CD14-positive monocyte (primary cell): ENCODE data around the gene DPH7. TPM values are rescaled to one million over a fixed set of nuclear protein-coding genes. Genes with fewer than 3 reads are reported as not detected.
A peak's percentile ranks its signal among the peaks of the same experiment; 100 is the strongest.

ENCODE experiments used
- DNase-seq, 3 donors: peaks; one replicate each; pipeline ENCODE4 v3.0.0-alpha.2; 2011 to 2022
- H2AFZ ChIP-seq: 2 replicates; pipeline ENCODE4 v1.6.0; 2012; ENCODE audit warnings: mild to moderate bottlenecking, low read depth, low read length, inconsistent platforms; ENCODE audit not compliant: insufficient read depth, poor library complexity, severe bottlenecking
- H3K27ac ChIP-seq, 2 donors: 1 replicate in 1 of 2; 2 replicates in 1 of 2; pipeline ENCODE4 v1.5.1; 2012 to 2013; ENCODE audit warnings: low read length in 2 of 2, control low read depth in 1 of 2, inconsistent platforms in 1 of 2, low read depth in 1 of 2, mild to moderate bottlenecking in 1 of 2
- H3K27me3 ChIP-seq, 2 donors: one replicate each; pipeline versions ENCODE4 v1.6.0 to v1.6.1; 2011 to 2013; ENCODE audit warnings: low read length in 2 of 2; ENCODE audit not compliant: control insufficient read depth in 2 of 2, insufficient read depth in 2 of 2
- H3K36me3 ChIP-seq, 2 donors: replicated peaks in 1 of 2; 1 replicate in 1 of 2; 2 replicates in 1 of 2; pipeline versions ENCODE4 v1.5.1 to v1.6.1; 2012 to 2013; ENCODE audit warnings: low read length in 2 of 2, control low read depth in 1 of 2, inconsistent platforms in 1 of 2, mild to moderate bottlenecking in 1 of 2; ENCODE audit not compliant: insufficient read depth in 2 of 2, control insufficient read depth in 1 of 2
- H3K4me1 ChIP-seq, 2 donors: 1 replicate in 1 of 2; 2 replicates in 1 of 2; pipeline versions ENCODE4 v1.5.1 to v1.6.1; 2012 to 2013; ENCODE audit warnings: low read length in 2 of 2, control low read depth in 1 of 2, inconsistent platforms in 1 of 2, mild to moderate bottlenecking in 1 of 2, moderate library complexity in 1 of 2; ENCODE audit not compliant: insufficient read depth in 2 of 2, control insufficient read depth in 1 of 2
- H3K4me2 ChIP-seq: replicated peaks from 2 replicates; pipeline ENCODE3; 2012; ENCODE audit warnings: low read length, moderate library complexity, mild to moderate bottlenecking; ENCODE audit not compliant: poor library complexity, severe bottlenecking; ENCODE audit errors: extremely low read depth
- H3K4me3 ChIP-seq, 3 experiments: fragments of 200-600 bp in 1 of 3; sonication (generic) in 1 of 3; replicated peaks in 1 of 3; 1 replicate in 2 of 3; 2 replicates in 1 of 3; pipeline ENCODE4 v1.5.1; 2011 to 2013; ENCODE audit warnings: low read length in 3 of 3, mild to moderate bottlenecking in 3 of 3, control low read depth in 2 of 3, low read depth in 2 of 3, inconsistent platforms in 1 of 3, moderate library complexity in 1 of 3
- H3K79me2 ChIP-seq: 2 replicates; pipeline ENCODE4 v1.6.0; 2012; ENCODE audit warnings: mild to moderate bottlenecking, control low read depth, inconsistent platforms, low read length, moderate library complexity; ENCODE audit not compliant: insufficient read depth
- H3K9ac ChIP-seq: 2 replicates; pipeline ENCODE4 v1.6.0; 2017; ENCODE audit warnings: low read length, mild to moderate bottlenecking; ENCODE audit not compliant: insufficient read depth, poor library complexity, severe bottlenecking
- H3K9me3 ChIP-seq, 2 donors: replicated peaks in 1 of 2; 1 replicate in 1 of 2; 2 replicates in 1 of 2; pipeline versions ENCODE4 v1.5.1 to v1.6.1; 2012 to 2013; ENCODE audit warnings: low read length in 2 of 2, control low read depth in 1 of 2; ENCODE audit not compliant: control insufficient read depth in 1 of 2, insufficient read depth in 1 of 2
- H4K20me1 ChIP-seq: 2 replicates; pipeline ENCODE4 v1.6.0; 2012; ENCODE audit warnings: mild to moderate bottlenecking, low read length, control low read depth, moderate library complexity; ENCODE audit not compliant: insufficient read depth
- H3K27ac Mint-ChIP-seq, 7 donors: one replicate each; pipeline ENCODE4 v1.8.0; 2020; ENCODE audit warnings: mild to moderate bottlenecking in 7 of 7, mixed read lengths in 7 of 7, moderate library complexity in 6 of 7, inconsistent platforms in 2 of 7
- H3K27me3 Mint-ChIP-seq, 3 donors: one replicate each; pipeline ENCODE4 v1.8.0; 2021 to 2022; ENCODE audit warnings: low read depth in 3 of 3, mild to moderate bottlenecking in 3 of 3, mixed read lengths in 3 of 3, moderate library complexity in 3 of 3, inconsistent platforms in 1 of 3
- H3K36me3 Mint-ChIP-seq, 2 donors: one replicate each; pipeline ENCODE4 v1.8.0; 2020; ENCODE audit warnings: mixed read lengths in 2 of 2, inconsistent platforms in 1 of 2, mild to moderate bottlenecking in 1 of 2
- H3K4me1 Mint-ChIP-seq: one replicate; pipeline ENCODE4 v1.8.0; 2020; ENCODE audit warnings: mild to moderate bottlenecking, mixed read lengths
- H3K4me3 Mint-ChIP-seq, 2 donors: one replicate each; pipeline ENCODE4 v1.8.0; 2020; ENCODE audit warnings: mild to moderate bottlenecking in 2 of 2, mixed read lengths in 2 of 2, moderate library complexity in 1 of 2
- H3K9me3 Mint-ChIP-seq, 7 donors: one replicate each; pipeline ENCODE4 v1.8.0; 2020 to 2022; ENCODE audit warnings: mixed read lengths in 7 of 7, mild to moderate bottlenecking in 6 of 7, moderate library complexity in 6 of 7, inconsistent platforms in 2 of 7
- WGBS: methylation state at CpG from one replicate; pipeline ENCODE4 v1.1.5; 2013; ENCODE audit warnings: missing lambda C conversion rate; ENCODE audit not compliant: insufficient coverage; 5-methylcytosine and 5-hydroxymethylcytosine counted together
- intact Hi-C, 2 donors: fragments of 100-400 bp; cut with micrococcal nuclease; formaldehyde crosslinking; loops; one replicate each; pipeline versions ENCODE4 v1.15.0 to v1.15.1; 2023
- polyA plus RNA-seq, 3 donors: library from polyadenylated mRNA; depleted of rRNA in 1 of 3; unstranded in 2 of 3; stranded (reverse) in 1 of 3; fragments of 300-500 nt in 2 of 3; fragments of >200 nt in 1 of 3; fragmentation: Illumina TruSeq in 2 of 3; gene quantifications; 1 replicate in 2 of 3; 2 replicates in 1 of 3; pipeline ENCODE4 v1.2.3, GENCODE V29; 2012 to 2021
- TF ChIP-seq, protein P1 (sequence below): fragments of 200-600 bp; IDR thresholded peaks from one replicate; pipeline ENCODE4 v1.8.0; 2022; ENCODE audit warnings: antibody characterized with exemption, mild to moderate bottlenecking

Gene DPH7
- polyA plus RNA-seq, 3 donors: 13.1 to 45.6 (median 14.2) TPM

DNA sequence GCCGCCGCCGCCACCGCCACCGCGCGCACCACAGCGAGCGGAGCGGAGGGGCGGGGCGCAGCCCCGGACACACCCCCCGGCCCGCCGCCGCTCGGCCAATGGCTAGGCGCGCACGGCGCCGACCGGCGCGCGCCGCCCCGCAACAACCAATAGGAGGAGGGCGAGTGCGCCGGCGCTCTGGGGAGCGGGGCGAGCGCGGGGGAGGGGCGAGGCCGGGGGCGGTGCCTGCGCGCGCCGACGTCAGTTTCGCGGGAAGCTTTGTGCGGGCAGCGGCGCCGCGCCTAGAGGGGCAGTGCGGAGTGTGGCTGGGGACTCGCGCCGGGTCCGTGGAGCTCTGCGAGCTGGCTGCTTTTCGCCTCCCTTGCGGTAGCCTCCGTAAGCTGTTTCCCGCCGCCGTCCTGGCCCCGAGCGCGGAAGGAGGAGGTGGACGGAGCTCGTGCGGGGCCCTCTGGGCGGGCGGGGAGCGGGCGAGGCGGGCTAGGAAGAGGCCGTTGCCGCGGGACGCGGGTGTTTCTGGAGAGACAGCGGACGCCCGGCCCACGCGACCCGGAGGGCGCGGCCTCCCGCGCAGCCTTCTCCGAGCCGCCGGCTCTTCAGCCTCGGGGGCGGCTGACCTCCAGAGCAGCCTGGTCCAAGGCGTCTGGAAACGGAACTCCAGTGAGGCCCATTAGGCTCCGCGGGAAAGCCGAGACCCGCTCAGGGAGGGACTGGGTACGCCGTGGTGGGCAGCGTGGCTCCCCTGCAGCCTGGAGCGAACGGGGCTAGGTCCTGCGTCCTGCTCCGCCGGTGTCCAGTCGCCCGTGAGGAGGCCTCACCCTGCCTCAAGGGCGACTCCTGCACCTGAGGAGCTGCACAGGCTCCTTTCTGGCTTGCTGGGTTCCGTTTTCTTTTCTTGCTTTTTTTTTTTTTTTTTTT, 12.0 kb upstream of the DPH7 start, which contains the start of gene ZMYND19:
Gene ZMYND19, minus strand, starts transcription at position 44 of the 915 bp plus-strand sequence. CDS start 249 bp downstream, outside the sequence.
- TF ChIP-seq, protein P1, sequence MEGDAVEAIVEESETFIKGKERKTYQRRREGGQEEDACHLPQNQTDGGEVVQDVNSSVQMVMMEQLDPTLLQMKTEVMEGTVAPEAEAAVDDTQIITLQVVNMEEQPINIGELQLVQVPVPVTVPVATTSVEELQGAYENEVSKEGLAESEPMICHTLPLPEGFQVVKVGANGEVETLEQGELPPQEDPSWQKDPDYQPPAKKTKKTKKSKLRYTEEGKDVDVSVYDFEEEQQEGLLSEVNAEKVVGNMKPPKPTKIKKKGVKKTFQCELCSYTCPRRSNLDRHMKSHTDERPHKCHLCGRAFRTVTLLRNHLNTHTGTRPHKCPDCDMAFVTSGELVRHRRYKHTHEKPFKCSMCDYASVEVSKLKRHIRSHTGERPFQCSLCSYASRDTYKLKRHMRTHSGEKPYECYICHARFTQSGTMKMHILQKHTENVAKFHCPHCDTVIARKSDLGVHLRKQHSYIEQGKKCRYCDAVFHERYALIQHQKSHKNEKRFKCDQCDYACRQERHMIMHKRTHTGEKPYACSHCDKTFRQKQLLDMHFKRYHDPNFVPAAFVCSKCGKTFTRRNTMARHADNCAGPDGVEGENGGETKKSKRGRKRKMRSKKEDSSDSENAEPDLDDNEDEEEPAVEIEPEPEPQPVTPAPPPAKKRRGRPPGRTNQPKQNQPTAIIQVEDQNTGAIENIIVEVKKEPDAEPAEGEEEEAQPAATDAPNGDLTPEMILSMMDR: no peak
- Histone ChIP-seq H3K4me3 (peak within 1 kb of the TSS; percentile 49 to 87 (median 56)), H3K79me2 (peaks cover 16% of the 10 kb centered on the region), H3K9me3 (no peaks in the 10 kb centered on the region), H3K27me3 (no peaks in the 10 kb centered on the region), H4K20me1 (peaks cover 8% of the 10 kb centered on the region), H3K27ac (peak within 1 kb of the TSS in 1 of 2 donors; percentile 71), H3K9ac (peak within 1 kb of the TSS; percentile 72), H2AFZ (peak within 1 kb of the TSS; percentile 94), H3K4me1 (peaks cover 28 to 37% of the 10 kb centered on the region in 2 donors), H3K36me3 (peaks cover 19 to 25% of the 10 kb centered on the region in 2 donors), H3K4me2 (peak within 1 kb of the TSS; percentile 99)
- peak; percentile 83 to 90 (median 86) for DNase-seq
- H3K36me3 Mint-ChIP-seq: peaks cover 26 to 33% of the 10 kb centered on the region in 2 donors
- H3K9me3 Mint-ChIP-seq: peaks cover 0 to 2% (median 0%) of the 10 kb centered on the region in 7 donors
- peaks cover 0 to 4% (median 2%) of the 10 kb centered on the region in 3 donors for H3K27me3 Mint-ChIP-seq
- intact Hi-C loops: loop anchor here in 1 of 2 donors (2.0 kb wide), 1 partner anchor 14 kb away; the partner anchor contains the start of gene ARRDC1
- peak within 1 kb of the TSS; percentile 81 to 96 (median 92) for H3K27ac Mint-ChIP-seq
- peak within 1 kb of the TSS; percentile 96 to 100 for H3K4me3 Mint-ChIP-seq
- WGBS: under 1% methylated on average over 110 of the region's 113 CpGs
- peaks cover 28% of the 10 kb centered on the region for H3K4me1 Mint-ChIP-seq

DNA sequence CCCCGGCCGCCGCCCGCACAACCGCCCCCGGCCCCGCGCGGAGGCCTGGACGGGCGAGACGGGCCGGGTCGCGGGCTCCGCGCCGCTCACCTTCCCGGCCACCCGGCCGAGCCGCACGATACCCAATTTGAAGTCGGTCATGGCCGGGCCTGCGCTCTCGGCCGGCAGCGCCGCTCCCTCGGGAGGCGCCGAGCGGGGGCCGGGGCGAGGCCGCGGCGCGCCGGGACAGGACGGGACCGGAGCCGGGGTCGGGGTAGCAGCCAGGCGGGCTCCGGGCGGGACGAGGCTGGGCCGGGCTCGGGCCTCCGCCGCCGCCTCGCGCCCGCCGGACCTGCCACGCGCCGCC, 11.4 kb upstream of the DPH7 start:
- Mint-ChIP-seq H3K9me3 (peaks cover 0 to 2% (median 0%) of the 10 kb centered on the region in 7 donors), H3K27ac (no peak overlapping the region), H3K4me3 (no peak overlapping the region), H3K27me3 (peaks cover 0 to 4% (median 0%) of the 10 kb centered on the region in 3 donors), H3K4me1 (peaks cover 28% of the 10 kb centered on the region), H3K36me3 (peaks cover 28 to 38% of the 10 kb centered on the region in 2 donors)
- Histone ChIP-seq H3K4me1 (peaks cover 28 to 37% of the 10 kb centered on the region in 2 donors), H3K9ac (no peak overlapping the region), H3K27ac (no peak overlapping the region), H3K36me3 (peaks cover 22 to 29% of the 10 kb centered on the region in 2 donors), H3K4me3 (peak overlapping the region in 2 of 3 experiments; percentile 18 to 72), H2AFZ (no peak overlapping the region), H3K79me2 (peaks cover 16% of the 10 kb centered on the region), H3K27me3 (no peaks in the 10 kb centered on the region), H3K9me3 (no peaks in the 10 kb centered on the region), H4K20me1 (peaks cover 8% of the 10 kb centered on the region), H3K4me2 (peak overlapping the region; percentile 83)
- TF ChIP-seq, protein P1: no peak
- no peak for DNase-seq
- WGBS: under 1% methylated on average over 61 of the region's 61 CpGs
- intact Hi-C loops: loop anchor here in 1 of 2 donors (2.0 kb wide), 1 partner anchor 15 kb away; the partner anchor contains the start of gene ARRDC1
